AG09309 (cell line): ENCODE results near the gene INCA1.
A peak's percentile ranks its signal among the peaks of the same experiment; 100 is the strongest.
"Not testable (repeated sequence)": the region's sequence is repeated elsewhere in the genome, so short reads cannot be mapped to it uniquely, and the experiment has no call there.

Source experiments
- DNase-seq: peaks from one replicate; pipeline ENCODE4 v3.0.0-alpha.2; 2010; ENCODE audit warnings: low read depth
- H3K4me3 ChIP-seq: 2 replicates; pipeline ENCODE4 v1.5.1; 2011; ENCODE audit warnings: mild to moderate bottlenecking, low read depth, low read length, moderate library complexity; ENCODE audit not compliant: control insufficient read depth
- TF ChIP-seq, protein P1 (sequence below): IDR thresholded peaks from 2 replicates; pipeline ENCODE4 v1.5.1; 2011; ENCODE audit warnings: mild to moderate bottlenecking, low read depth, low read length, inconsistent platforms; ENCODE audit not compliant: insufficient read depth, control insufficient read depth; ENCODE audit errors: missing control alignments

Gene INCA1

DNA sequence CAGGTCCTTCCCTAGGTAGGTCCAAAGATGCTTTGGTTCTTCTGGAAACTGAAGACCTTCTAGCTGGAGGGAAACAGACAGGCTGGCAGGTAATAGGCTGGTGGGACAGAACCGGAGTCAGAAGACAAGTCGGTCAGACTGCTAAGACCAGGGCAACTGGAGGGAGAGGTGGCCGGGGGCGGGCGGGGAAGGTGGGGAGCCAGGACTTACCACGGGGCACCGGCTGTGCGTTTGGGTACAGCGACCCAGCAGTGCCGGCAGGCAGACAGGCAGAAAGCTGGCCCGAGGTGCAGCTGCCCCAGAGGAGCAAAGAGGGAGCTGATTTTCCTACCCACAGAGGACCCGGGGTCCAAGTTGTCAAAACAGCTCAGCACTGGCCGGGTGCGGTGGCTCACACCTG, 37.3 kb upstream of the INCA1 start:
- no peak for DNase-seq
- no peak overlapping the region for H3K4me3 ChIP-seq
- TF ChIP-seq, protein P1, sequence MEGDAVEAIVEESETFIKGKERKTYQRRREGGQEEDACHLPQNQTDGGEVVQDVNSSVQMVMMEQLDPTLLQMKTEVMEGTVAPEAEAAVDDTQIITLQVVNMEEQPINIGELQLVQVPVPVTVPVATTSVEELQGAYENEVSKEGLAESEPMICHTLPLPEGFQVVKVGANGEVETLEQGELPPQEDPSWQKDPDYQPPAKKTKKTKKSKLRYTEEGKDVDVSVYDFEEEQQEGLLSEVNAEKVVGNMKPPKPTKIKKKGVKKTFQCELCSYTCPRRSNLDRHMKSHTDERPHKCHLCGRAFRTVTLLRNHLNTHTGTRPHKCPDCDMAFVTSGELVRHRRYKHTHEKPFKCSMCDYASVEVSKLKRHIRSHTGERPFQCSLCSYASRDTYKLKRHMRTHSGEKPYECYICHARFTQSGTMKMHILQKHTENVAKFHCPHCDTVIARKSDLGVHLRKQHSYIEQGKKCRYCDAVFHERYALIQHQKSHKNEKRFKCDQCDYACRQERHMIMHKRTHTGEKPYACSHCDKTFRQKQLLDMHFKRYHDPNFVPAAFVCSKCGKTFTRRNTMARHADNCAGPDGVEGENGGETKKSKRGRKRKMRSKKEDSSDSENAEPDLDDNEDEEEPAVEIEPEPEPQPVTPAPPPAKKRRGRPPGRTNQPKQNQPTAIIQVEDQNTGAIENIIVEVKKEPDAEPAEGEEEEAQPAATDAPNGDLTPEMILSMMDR = no peak

GRCh38 chr17:5034063-5034462, 36.7 kb upstream of the INCA1 start:
- no peak overlapping the region for H3K4me3 ChIP-seq
- TF ChIP-seq, protein P1 = no peak
- DNase-seq = no peak

DNA sequence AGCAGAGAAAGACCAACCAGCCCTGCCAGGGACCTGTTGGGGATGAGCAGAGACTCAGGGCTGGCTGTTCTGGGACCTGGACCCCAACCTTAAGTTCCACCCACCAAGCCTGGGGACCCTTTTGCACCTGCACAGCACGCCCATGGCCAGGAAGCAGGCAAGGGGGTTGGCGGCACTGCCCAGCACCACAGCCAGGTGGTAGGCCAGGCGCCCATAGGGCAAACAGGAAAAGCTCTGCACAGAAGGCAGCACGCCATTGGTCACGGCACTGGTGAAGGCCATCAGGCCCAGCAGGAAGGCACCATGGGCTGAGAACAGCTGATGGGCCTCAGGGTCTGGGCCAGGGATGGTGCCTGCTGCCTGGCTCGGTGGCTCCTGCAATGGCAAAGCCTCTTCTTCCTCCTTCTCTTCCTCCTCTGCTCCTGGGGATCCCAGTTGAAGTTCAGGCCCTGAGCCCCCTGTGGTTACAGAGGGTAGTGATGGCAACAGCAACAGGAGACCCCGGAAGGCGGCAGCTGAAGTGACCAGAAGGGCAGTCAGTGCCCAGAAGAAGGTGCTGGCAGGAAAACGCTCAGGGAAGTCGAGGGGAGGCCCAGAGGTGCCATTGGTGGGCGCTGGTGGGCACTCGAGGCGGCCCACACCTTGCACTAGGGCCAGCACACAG, 36.2 kb upstream of the INCA1 start:
- H3K4me3 ChIP-seq = no peak overlapping the region
- no peak for DNase-seq
- TF ChIP-seq, protein P1 = no peak

DNA sequence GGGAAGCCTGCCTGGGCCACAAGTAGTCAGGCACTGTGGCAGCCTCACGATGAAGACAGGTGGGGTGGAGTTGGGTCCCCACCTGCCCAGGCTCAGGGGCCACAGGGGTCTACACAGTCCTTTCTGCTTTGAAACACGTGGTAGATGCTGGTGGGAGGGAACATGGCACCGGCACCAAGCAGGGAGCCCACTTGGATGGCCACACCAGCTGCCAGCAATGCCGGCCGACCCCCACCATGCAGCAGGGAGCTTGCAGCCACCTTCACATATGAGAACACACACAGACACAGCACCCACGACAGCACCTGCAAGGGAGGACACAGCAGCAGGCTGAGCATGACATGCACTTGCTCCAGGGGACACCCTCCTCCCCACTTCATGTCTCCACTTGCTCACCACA, 35.5 kb upstream of the INCA1 start:
- DNase-seq = no peak

DNA sequence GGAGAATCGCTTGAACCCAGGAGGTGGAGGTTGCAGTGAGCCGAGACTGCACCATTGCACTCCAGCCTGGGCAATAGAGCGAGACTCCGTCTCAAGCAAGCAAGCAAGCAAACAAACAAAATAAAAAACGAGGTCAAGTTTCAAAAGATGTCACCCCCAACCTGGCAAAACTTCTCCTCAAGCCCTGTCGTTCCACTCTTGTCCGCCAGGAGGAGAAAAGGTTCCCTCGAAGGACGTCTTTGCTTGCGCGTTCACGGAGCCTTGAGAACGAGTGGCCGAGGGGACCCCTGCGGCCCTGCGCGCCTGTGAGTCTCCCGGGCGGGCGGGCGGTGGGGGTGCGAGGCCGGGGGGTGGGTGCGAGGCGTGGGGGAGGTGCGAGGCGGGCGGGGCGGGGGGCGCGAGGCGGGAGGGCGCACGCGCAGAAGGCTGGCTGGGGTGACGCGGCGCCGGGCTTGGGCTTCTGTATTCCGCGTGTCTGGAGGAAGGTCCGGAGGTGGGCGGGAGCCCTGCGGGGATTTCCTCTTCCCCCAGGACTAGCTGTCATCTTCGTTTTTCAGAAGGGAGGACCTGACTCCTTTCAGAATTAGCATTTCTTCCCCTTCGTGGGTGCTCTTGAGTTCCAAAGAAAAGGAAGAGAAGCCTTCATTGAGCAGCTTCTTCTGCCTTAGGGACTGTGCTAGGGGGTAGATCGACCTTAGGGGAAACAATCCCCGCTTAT, 34.2 kb upstream of the INCA1 start:
- DNase-seq = peak; percentile 23
- TF ChIP-seq, protein P1 = peak; percentile 79
- peak overlapping the region; percentile 34 for H3K4me3 ChIP-seq

More for the DNA sequence above, 35.5 kb upstream of the INCA1 start:
- no peak overlapping the region for H3K4me3 ChIP-seq
- TF ChIP-seq, protein P1 = no peak

DNA sequence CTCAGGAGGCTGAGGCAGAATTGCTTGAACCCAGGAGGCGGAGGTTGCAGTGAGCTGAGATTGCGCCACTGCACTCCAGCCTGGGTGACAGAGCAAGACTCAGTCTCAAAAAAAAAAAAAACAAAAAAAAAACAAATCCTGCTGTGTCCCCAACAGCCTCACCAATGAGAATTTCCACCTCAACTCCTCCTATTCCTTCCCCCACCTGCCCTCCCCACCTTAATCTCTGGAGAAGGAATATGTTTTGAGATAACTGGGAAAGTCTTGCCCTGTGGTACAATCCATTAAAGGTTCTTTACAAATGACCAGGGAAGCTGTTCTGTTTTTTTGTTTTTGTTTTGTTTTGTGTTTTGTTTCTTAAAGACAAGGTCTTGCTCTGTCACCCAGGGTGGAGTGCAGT, 32.8 kb upstream of the INCA1 start:
- DNase-seq = not testable (repeated sequence)

DNA sequence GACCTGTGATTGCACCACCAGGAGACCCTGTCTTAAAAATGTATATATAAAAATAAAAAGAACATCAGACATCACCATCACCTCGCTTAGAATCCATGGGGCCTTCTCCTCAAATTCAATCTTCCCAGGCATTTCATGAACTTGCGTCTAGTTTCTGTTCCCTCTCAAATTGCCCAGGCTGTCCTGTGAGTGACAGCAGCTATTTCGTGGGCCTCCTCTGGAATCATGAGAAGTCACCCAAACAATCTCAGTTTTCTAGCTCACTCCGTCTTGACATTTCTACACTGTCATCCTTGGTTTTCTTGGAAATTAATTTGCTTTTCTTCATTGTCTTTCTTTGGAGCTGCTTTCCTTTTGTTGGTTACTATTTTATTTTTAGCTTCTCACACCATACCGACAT, 30.6 kb upstream of the INCA1 start:
- TF ChIP-seq, protein P1 = no peak
- no peak overlapping the region for H3K4me3 ChIP-seq
- DNase-seq = no peak

More for the DNA sequence above, 32.8 kb upstream of the INCA1 start:
- not testable (repeated sequence) for H3K4me3 ChIP-seq
